GM18517 (cell line): Measurements from ENCODE around the gene SP3.

Source experiments
- ATAC-seq: cut with Tn5 transposase; IDR thresholded peaks from one replicate; pipeline ENCODE4 v1.9.1; 2021; ENCODE audit warnings: mild to moderate bottlenecking, moderate library complexity; ENCODE audit not compliant: unreplicated experiment

SP3 gene

DNA sequence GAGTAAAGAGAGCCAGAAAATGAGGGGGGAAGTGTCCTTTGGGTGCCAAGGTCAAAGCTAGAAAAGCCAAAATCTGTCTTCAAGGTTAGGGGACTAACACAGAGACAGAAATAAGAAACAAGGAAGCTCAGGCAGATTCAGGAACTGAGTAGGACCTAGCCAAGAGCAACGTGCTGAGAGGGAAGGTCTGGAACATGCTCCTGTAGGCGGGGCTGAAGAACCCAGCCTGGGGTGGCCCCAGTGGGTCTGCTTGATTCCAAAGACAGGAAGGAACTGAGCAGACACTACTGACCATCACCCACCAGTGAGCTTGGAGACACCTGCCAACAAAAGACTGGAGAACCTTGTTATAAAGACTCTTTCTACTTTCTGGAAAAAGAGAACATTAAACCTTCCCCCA is 105.1 kb downstream of the SP3 start:
- ATAC-seq: no peak

DNA sequence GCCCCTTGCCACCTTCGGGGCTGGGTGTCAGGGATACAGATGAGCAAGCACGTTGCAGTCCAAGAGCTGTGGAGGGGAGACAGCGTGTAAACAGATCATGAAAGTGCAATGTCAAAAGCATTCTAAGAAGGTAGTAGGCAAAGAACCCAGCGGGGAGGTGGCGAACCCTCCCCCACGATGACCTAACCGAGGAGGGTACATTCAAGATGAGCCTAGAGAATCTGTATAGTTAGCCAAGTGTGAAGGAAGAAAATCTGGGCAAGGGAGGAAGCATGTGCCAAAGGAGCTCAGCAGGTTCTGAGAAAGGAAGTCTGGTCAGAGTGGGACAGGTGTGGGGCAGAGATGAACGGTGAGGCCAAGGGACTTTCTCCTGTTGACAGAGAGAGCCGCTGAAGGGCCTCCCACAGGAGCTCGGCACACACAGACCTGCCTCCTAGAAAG is 106.9 kb downstream of the SP3 start:
- ATAC-seq: no peak
